Measurements from ENCODE around the gene GALNT7.
A peak's percentile ranks its signal among the peaks of the same experiment; 100 is the strongest.

GALNT7 gene

DNA sequence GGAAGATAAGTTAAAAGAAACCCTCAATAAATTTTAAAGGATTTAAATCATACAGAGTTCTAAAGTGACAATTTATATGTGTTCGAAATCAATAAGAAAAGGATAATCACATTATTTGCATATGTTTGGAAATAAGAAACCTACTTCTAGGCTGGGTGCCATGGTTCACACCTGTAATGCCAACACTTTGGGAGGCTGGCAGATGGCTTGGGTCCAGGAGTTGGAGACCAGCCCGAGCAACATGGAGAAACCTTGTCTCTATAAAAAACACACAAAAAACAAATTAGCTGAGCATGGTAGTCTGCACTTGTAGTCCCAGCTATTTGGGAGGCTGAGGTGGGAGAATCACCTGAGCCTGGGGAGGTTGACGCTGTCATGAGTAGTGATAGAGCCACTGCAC is 194.1 kb downstream of the GALNT7 start:
- Histone ChIP-seq H3K9me3 (ENCODE audit: insufficient read depth, low read length) (no peaks in the 10 kb centered on the region), H3K27me3 (ENCODE audit: low read depth, low read length) (no peaks in the 10 kb centered on the region), H3K4me2 (ENCODE audit: low read length) (no peak overlapping the region), H4K20me1 (ENCODE audit: insufficient read depth, low read length) (no peaks in the 10 kb centered on the region), H3K9ac (ENCODE audit: low read length) (no peak overlapping the region), H3K4me1 (ENCODE audit: low read length) (peaks cover 14% of the 10 kb centered on the region), H3K79me2 (ENCODE audit: low read length) (no peaks in the 10 kb centered on the region), H3K4me3 (ENCODE audit: low read length) (no peak overlapping the region), H2AFZ (ENCODE audit: low read depth, low read length) (no peak overlapping the region), H3K36me3 (replicated peaks; ENCODE audit: low read depth, low read length) (no peaks in the 10 kb centered on the region), H3K27ac (ENCODE audit: low read length) (no peak overlapping the region)
- no peak for TF ChIP-seq EZH2phosphoT487 (IDR thresholded peaks at IDR 0.05; ENCODE audit: low read depth)
- no peak for TF ChIP-seq CTCF (IDR thresholded peaks at IDR 0.05; ENCODE audit: low read depth, low read length)

- no peak overlapping the region for H2AFZ ChIP-seq (ENCODE audit: low read depth, low read length)
- TF ChIP-seq CTCF (IDR thresholded peaks at IDR 0.05; ENCODE audit: low read depth, low read length) (no peak), EZH2phosphoT487 (IDR thresholded peaks at IDR 0.05; ENCODE audit: low read depth) (no peak)
- H3K4me3 ChIP-seq (ENCODE audit: low read length): no peak overlapping the region
- H3K36me3 ChIP-seq (replicated peaks; ENCODE audit: low read depth, low read length): no peaks in the 10 kb centered on the region
- H3K27me3 ChIP-seq (ENCODE audit: low read depth, low read length): no peaks in the 10 kb centered on the region
- no peaks in the 10 kb centered on the region for H4K20me1 ChIP-seq (ENCODE audit: insufficient read depth, low read length)
- H3K4me2 ChIP-seq (ENCODE audit: low read length): no peak overlapping the region
- no peak overlapping the region for H3K27ac ChIP-seq (ENCODE audit: low read length)
- H3K9me3 ChIP-seq (ENCODE audit: insufficient read depth, low read length): no peaks in the 10 kb centered on the region
- H3K79me2 ChIP-seq (ENCODE audit: low read length): no peaks in the 10 kb centered on the region
- H3K4me1 ChIP-seq (ENCODE audit: low read length): peaks cover 14% of the 10 kb centered on the region
- H3K9ac ChIP-seq (ENCODE audit: low read length): no peak overlapping the region
These were observed 196.9 kb downstream of the GALNT7 start for GRCh38 chr4:173365359-173365996.

GRCh38 chr4:173367285-173367684 is 198.7 kb downstream of the GALNT7 start:
- peak overlapping the region; percentile 30 for H3K4me2 ChIP-seq (ENCODE audit: low read length)
- no peaks in the 10 kb centered on the region for H3K9me3 ChIP-seq (ENCODE audit: insufficient read depth, low read length)
- H3K4me1 ChIP-seq (ENCODE audit: low read length): peaks cover 10% of the 10 kb centered on the region
- 0 out of 2 replicates have a peak overlapping the region, but pooled peaks have one; percentile 8 for H3K4me3 ChIP-seq (ENCODE audit: low read length)
- no peaks in the 10 kb centered on the region for H3K27me3 ChIP-seq (ENCODE audit: low read depth, low read length)
- peaks cover 15% of the 10 kb centered on the region for H3K79me2 ChIP-seq (ENCODE audit: low read length)
- H3K27ac ChIP-seq (ENCODE audit: low read length): no peak overlapping the region
- no peaks in the 10 kb centered on the region for H3K36me3 ChIP-seq (replicated peaks; ENCODE audit: low read depth, low read length)
- H3K9ac ChIP-seq (ENCODE audit: low read length): no peak overlapping the region
- H2AFZ ChIP-seq (ENCODE audit: low read depth, low read length): no peak overlapping the region
- TF ChIP-seq EZH2phosphoT487 (IDR thresholded peaks at IDR 0.05; ENCODE audit: low read depth) (no peak), CTCF (IDR thresholded peaks at IDR 0.05; ENCODE audit: low read depth, low read length) (no peak)
- no peaks in the 10 kb centered on the region for H4K20me1 ChIP-seq (ENCODE audit: insufficient read depth, low read length)

- TF ChIP-seq EZH2phosphoT487 (IDR thresholded peaks at IDR 0.05; ENCODE audit: low read depth): no peak
- no peak for TF ChIP-seq CTCF (IDR thresholded peaks at IDR 0.05; ENCODE audit: low read depth, low read length)
- no peak overlapping the region for H3K9ac ChIP-seq (ENCODE audit: low read length)
- no peak overlapping the region for H3K4me3 ChIP-seq (ENCODE audit: low read length)
- H3K9me3 ChIP-seq (ENCODE audit: insufficient read depth, low read length): no peaks in the 10 kb centered on the region
- no peak overlapping the region for H3K27ac ChIP-seq (ENCODE audit: low read length)
- no peaks in the 10 kb centered on the region for H3K36me3 ChIP-seq (replicated peaks; ENCODE audit: low read depth, low read length)
- peaks cover 13% of the 10 kb centered on the region for H3K4me1 ChIP-seq (ENCODE audit: low read length)
- H3K79me2 ChIP-seq (ENCODE audit: low read length): peaks cover 22% of the 10 kb centered on the region
- no peaks in the 10 kb centered on the region for H4K20me1 ChIP-seq (ENCODE audit: insufficient read depth, low read length)
- H3K4me2 ChIP-seq (ENCODE audit: low read length): peak overlapping the region; percentile 11
- H2AFZ ChIP-seq (ENCODE audit: low read depth, low read length): no peak overlapping the region
- H3K27me3 ChIP-seq (ENCODE audit: low read depth, low read length): no peaks in the 10 kb centered on the region
These were observed 199.3 kb downstream of the GALNT7 start for GRCh38 chr4:173367946-173368345.
